HEK293 (cell line): ENCODE measurements around the gene TAGLN2.

Experiments used
- ATF2 ChIP-seq: fragments of 450-650 bp; formaldehyde crosslinking; IDR thresholded peaks from 2 replicates; pipeline ENCODE4 v1.5.1; 2016; ENCODE audit warnings: missing biosample characterization, missing genetic modification characterization, low read depth
- IKZF3 ChIP-seq: fragments of 450-650 bp; IDR thresholded peaks from 2 replicates; pipeline ENCODE4 v1.5.0; 2018; ENCODE audit warnings: missing biosample characterization, mild to moderate bottlenecking, missing genetic modification characterization, moderate library complexity
- KLF9 ChIP-seq: fragments of 450-650 bp; formaldehyde crosslinking; IDR thresholded peaks from 2 replicates; pipeline ENCODE4 v1.5.1; 2016; ENCODE audit warnings: missing biosample characterization, missing genetic modification characterization, low read depth
- YY1 ChIP-seq: fragments of 450-650 bp; formaldehyde crosslinking; IDR thresholded peaks from 2 replicates; pipeline ENCODE4 v1.5.1; 2018; ENCODE audit warnings: missing biosample characterization, missing genetic modification characterization
- ZBTB7A ChIP-seq: fragments of 450-650 bp; formaldehyde crosslinking; IDR thresholded peaks from 2 replicates; pipeline ENCODE4 v1.5.1; 2016; ENCODE audit warnings: low read depth, missing biosample characterization, missing genetic modification characterization
- ZNF184 ChIP-seq: fragments of 450-650 bp; IDR thresholded peaks from 2 replicates; pipeline ENCODE4 v1.5.1; 2018; ENCODE audit warnings: missing biosample characterization, mild to moderate bottlenecking, missing genetic modification characterization
- ZNF19 ChIP-seq: fragments of 450-650 bp; formaldehyde crosslinking; IDR thresholded peaks from 2 replicates; pipeline ENCODE4; 2016; ENCODE audit warnings: missing biosample characterization, missing genetic modification characterization, low read depth
- ZNF239 ChIP-seq: fragments of 450-650 bp; formaldehyde crosslinking; IDR thresholded peaks from 2 replicates; pipeline ENCODE4 v1.5.1; 2016; ENCODE audit warnings: missing biosample characterization, missing genetic modification characterization
- ZNF302 ChIP-seq: fragments of 450-650 bp; formaldehyde crosslinking; IDR thresholded peaks from 2 replicates; pipeline ENCODE4 v1.5.1; 2016; ENCODE audit warnings: missing biosample characterization, missing genetic modification characterization, low read depth
- ZNF37A ChIP-seq: fragments of 450-650 bp; IDR thresholded peaks from 2 replicates; pipeline ENCODE4 v1.5.1; 2018; ENCODE audit warnings: missing biosample characterization, missing genetic modification characterization
- ZSCAN30 ChIP-seq: fragments of 450-650 bp; IDR thresholded peaks from 2 replicates; pipeline ENCODE4 v1.5.1; 2018; ENCODE audit warnings: missing biosample characterization, mild to moderate bottlenecking, missing genetic modification characterization, moderate library complexity
- ZSCAN5A ChIP-seq: fragments of 450-650 bp; formaldehyde crosslinking; IDR thresholded peaks from 2 replicates; pipeline ENCODE4 v1.5.1; 2016; ENCODE audit warnings: missing biosample characterization, missing genetic modification characterization
- TF ChIP-seq, protein P1 (sequence below): fragments of 450-650 bp; formaldehyde crosslinking; IDR thresholded peaks from 2 replicates; pipeline ENCODE4 v1.5.1; 2016; ENCODE audit warnings: missing biosample characterization, missing genetic modification characterization
- TF ChIP-seq, protein P2 (sequence below): fragments of 450-650 bp; formaldehyde crosslinking; conservative IDR thresholded peaks from 2 replicates; pipeline ENCODE4 v1.5.1; 2016; ENCODE audit warnings: low read depth, missing biosample characterization, missing genetic modification characterization

- TF ChIP-seq, protein P1, sequence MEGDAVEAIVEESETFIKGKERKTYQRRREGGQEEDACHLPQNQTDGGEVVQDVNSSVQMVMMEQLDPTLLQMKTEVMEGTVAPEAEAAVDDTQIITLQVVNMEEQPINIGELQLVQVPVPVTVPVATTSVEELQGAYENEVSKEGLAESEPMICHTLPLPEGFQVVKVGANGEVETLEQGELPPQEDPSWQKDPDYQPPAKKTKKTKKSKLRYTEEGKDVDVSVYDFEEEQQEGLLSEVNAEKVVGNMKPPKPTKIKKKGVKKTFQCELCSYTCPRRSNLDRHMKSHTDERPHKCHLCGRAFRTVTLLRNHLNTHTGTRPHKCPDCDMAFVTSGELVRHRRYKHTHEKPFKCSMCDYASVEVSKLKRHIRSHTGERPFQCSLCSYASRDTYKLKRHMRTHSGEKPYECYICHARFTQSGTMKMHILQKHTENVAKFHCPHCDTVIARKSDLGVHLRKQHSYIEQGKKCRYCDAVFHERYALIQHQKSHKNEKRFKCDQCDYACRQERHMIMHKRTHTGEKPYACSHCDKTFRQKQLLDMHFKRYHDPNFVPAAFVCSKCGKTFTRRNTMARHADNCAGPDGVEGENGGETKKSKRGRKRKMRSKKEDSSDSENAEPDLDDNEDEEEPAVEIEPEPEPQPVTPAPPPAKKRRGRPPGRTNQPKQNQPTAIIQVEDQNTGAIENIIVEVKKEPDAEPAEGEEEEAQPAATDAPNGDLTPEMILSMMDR (tag by site-specific recombination): no peak
- no peak for TF ChIP-seq KLF9 (tag by site-specific recombination)
- TF ChIP-seq, protein P2, sequence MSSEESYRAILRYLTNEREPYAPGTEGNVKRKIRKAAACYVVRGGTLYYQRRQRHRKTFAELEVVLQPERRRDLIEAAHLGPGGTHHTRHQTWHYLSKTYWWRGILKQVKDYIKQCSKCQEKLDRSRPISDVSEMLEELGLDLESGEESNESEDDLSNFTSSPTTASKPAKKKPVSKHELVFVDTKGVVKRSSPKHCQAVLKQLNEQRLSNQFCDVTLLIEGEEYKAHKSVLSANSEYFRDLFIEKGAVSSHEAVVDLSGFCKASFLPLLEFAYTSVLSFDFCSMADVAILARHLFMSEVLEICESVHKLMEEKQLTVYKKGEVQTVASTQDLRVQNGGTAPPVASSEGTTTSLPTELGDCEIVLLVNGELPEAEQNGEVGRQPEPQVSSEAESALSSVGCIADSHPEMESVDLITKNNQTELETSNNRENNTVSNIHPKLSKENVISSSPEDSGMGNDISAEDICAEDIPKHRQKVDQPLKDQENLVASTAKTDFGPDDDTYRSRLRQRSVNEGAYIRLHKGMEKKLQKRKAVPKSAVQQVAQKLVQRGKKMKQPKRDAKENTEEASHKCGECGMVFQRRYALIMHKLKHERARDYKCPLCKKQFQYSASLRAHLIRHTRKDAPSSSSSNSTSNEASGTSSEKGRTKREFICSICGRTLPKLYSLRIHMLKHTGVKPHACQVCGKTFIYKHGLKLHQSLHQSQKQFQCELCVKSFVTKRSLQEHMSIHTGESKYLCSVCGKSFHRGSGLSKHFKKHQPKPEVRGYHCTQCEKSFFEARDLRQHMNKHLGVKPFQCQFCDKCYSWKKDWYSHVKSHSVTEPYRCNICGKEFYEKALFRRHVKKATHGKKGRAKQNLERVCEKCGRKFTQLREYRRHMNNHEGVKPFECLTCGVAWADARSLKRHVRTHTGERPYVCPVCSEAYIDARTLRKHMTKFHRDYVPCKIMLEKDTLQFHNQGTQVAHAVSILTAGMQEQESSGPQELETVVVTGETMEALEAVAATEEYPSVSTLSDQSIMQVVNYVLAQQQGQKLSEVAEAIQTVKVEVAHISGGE (tag by site-specific recombination): no peak
- no peak for TF ChIP-seq IKZF3 (tag by site-specific recombination)
- no peak for TF ChIP-seq ZSCAN5A (tag by site-specific recombination)
- no peak for TF ChIP-seq ZNF37A (tag by site-specific recombination)
- no peak for TF ChIP-seq YY1 (tag by site-specific recombination)
- no peak for TF ChIP-seq ATF2 (tag by site-specific recombination)
- TF ChIP-seq ZBTB7A (tag by site-specific recombination): no peak
- no peak for TF ChIP-seq ZNF19 (tag by site-specific recombination)
- no peak for TF ChIP-seq ZSCAN30 (tag by site-specific recombination)
- TF ChIP-seq ZNF239 (tag by site-specific recombination): no peak
- no peak for TF ChIP-seq ZNF184
- no peak for TF ChIP-seq ZNF302 (tag by site-specific recombination)
Observed at GRCh38 chr1:159919236-159919865, 6.0 kb downstream of the TAGLN2 start.
